Stimulated activated CD4-positive, alpha-beta T cell treated with anti-CD3 and anti-CD28 coated beads, Interleukin-1b, Interleukin-23, amount 100 ng/mL, for 4 hours (primary cell): ENCODE measurements around the gene HECTD2.
"Not testable (repeated sequence)": the region's sequence is repeated elsewhere in the genome, so short reads cannot be mapped to it uniquely, and the experiment has no call there.

Source experiments
- DNase-seq, 2 donors: peaks; one replicate each; pipeline ENCODE4 v3.0.0-alpha.2; 2020; ENCODE audit warnings: low read depth in 2 of 2

The HECTD2 gene

DNA sequence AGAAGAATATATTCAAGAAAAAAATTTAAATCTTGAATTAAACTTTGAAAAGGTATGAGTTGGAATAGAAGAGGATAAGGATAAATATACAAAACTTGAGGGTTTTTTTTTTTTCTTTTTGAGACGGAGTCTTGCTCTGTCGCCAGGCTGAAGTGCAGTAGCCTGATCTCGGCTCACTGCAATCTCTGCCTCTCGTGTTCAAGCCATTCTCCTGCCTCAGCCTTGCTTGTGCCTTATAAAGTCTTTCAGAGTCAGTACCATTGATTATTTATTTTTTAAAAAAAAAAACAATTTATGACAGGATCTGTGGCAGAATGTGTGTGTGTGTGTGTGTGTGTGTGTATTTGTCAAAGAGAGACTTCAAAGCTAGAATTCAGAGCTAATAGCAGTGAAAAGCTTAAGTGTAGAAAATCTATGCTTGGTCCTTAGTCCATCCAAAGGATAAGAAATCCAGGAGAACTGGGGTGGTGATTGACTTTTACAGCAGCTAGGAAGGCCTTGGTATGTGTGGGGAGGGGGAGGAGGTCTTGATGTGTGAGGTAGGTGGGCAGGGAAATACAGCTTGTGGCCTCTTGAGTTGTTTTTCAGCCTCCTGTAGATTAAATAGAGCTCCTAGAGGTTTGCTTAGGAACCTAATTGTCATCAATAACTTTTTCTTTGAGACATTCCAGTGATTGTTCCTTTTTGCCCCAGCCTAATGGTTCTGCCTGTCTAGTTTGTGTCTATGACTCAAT is 2.4 kb downstream of the HECTD2 start:
- no peak for DNase-seq

DNA sequence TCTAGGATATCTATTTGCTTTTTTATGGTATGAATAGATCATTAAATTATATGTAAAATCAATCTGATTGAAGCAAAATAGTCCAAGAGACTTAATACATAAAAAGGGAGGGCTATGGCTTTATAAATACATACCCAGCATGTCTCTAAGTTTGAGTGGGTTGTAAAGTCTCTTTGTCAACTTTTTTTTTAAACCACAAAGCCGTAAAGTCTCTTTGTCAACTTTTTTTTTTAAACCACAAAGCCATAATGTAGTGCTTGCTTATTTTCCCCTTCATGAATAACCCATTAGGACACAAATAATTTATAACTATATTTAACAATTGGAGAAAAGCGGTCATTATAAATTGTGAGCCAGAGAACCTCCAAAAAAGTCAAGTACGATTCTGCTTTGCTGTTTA is 5.7 kb downstream of the HECTD2 start:
- no peak for DNase-seq

DNA sequence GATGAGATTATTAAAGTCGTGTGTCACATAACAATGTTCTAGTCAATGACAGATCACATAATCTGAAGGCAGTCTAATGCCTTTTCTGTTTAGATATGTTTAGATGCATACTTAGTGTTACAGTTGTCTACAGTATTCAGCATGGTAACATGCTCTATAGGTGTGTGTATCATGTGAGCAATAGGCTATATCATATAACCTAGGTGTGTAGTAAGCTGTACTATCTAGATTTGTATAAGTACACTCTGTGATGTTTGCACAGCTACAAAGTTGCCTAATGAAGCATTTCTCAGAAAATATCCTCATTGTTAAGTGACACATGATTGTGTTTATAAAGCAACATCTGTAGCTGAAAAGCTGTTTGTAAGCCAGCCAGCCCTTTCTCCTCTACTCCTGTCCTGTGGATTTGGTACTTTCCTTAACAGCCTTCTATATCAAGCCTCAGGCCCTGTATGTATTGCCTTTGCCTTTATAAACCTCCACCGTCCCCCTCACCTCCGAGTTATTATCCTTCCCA is 6.3 kb downstream of the HECTD2 start:
- DNase-seq, result no peak

DNA sequence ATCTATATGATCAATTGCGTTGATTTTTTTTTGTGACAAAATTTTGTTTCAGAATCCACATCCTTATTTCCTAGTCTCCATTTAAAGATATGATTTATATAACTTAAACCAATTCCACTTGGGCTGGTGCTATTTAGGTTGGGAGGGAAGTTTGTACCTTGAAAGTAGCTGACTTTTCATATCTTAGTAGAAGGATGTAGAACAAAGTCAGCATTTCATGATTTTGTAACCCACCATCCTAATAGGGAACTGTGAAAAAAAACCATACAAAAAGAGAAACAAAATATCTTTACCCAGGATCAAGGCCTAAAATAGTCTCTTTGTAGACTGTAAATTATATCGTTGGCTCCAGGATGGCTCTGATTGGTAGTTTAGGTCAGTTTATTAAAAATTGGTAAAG is 8.3 kb downstream of the HECTD2 start:
- DNase-seq, result no peak

DNA sequence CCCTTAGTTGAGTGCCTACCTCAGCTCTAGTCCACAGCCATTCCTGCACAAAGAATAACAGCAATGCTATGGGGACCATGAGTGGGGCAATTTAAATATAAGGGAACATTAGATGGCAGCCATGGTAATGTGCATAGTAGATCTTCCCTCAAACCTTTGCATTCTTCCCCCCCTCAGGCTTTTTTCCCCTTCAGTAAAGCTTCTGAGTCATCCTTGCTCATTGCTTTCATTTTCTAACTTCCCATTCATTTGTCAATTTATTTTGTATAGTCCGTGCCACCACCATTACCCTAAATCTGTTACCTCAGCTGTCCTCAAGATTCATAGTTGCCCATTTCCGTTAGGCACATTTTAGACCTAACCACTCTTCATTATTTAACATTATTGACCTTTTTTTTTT is 10.7 kb downstream of the HECTD2 start:
- no peak for DNase-seq

DNA sequence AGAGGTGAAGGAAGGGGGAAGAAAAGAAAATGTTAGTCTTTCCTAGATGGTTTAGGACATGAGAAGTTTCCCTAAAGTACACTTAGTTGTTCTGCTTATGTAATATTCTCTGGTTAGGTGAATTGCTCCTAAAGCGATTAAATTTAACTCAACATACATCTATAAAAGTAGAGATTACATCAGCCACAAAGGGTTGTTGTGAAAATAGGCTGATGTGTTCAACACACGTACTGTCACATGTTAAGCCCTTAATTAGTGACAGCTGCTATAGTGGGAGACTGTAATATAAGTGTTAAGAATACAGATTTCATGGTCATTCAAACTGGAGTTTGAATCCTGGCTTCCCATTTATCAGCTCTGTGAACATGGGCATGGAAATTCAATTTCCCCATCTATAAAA is 12.8 kb downstream of the HECTD2 start:
- DNase-seq, result no peak

DNA sequence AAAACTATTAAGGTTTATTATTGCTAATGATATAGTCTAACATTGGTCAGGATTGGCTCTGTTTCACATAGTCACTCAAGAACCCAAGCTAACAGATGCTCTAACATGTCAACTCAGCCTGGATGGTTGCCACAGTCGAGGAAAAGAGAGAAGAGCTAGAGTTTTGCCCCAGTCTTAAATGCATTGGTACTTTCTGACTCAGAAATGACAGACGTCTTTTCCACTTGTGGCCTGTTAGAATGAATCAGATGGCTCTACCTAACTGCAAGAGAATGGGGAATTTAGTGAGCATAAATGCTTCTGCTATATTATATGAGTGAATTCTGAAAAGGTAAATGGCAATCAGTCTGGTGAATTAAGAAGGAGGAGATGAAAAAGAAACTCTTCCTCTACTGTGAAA is 13.9 kb downstream of the HECTD2 start:
- no peak for DNase-seq

DNA sequence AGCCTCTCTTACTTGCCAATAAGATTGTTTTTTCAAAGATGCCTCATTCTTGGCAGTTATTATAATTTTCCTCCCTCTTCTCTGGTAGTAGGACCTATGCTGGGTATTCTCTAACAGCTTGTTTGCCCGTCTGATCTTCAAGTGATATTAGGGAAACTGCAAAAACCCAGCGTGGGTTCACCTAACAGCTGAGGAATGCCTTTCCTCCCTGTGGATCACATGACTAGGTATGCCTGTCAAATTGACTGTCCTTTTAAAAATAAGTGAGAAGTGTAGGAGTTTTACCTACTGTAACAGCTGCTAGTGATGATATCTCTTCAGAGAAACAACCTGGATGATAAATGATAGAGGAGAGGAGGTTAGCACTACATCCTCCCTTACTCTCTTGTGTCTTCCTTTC is 22.0 kb downstream of the HECTD2 start:
- no peak for DNase-seq

DNA sequence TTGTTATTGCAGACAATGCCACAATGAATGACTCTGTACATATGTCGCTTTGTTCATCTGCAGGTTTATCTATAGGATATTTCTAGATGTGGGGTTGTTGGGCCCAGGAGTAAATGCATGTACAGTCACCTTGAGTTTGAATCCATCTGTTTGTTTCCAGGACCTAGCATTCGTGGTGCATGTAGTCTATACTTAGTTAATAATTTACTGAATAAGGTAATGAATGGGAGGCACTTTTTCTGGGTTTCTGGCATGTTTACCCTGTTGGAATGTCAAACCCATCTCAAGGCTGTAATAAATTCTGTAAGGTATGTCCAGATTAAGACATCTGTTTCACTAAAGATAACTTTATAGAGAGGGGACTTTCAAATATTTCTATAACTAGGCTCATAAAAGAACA is 23.5 kb downstream of the HECTD2 start:
- DNase-seq, result no peak

DNA sequence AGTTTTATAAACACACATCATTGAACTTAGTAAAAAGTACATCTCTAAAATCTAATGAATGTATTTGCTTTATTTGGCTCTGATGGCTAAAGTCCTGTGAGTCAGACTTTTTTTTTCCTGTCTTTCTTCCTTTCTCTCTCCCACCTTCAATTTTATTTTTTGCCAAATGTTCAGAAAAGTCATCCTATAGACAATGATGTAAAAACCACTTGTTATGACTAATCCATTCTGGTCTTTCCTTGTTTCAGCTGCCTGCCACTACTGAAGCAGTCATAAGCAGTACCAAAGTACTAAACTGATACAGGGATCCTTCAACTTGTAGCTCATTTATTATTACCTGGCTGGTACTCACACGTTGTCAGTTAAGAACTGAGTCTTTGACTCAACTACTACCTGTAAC is 23.9 kb downstream of the HECTD2 start:
- no peak for DNase-seq

DNA sequence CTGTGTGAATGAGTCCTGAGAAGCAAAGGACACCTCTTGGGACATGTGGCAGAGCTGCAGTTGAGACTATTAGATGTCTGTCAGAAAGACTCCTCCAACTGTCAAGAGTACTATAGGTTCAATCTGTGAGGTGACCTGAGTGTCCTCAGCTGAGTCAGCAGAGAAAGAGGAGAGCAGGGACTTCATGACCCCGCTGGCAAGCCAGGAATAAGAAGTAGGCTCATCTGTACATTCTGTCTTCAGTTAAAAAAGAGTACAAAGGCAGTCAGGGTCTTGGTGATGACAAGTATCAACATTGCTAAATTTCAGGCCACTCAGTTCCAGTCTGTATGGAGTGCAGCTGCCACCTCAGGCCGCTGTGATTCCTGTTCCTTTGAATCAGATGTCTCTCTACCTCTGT is 25.1 kb downstream of the HECTD2 start:
- no peak for DNase-seq

DNA sequence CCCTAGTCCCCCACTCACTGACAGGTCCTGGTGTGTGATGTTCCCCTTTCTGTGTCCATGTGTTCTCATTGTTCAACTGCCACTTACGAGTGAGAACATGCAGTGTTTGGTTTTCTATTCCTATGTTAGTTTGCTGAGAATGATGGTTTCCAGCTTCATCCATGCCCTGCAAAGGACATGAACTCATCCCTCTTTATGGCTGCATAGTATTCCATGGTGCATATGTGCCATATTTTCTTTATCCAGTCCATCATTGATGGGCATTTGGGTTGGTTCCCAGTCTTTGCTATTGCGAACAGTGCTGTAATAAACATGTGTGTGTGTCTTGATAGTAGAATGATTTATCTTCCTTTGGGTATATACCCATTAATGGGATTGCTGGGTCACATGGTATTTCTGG is 28.1 kb downstream of the HECTD2 start:
- DNase-seq, result not testable (repeated sequence)

DNA sequence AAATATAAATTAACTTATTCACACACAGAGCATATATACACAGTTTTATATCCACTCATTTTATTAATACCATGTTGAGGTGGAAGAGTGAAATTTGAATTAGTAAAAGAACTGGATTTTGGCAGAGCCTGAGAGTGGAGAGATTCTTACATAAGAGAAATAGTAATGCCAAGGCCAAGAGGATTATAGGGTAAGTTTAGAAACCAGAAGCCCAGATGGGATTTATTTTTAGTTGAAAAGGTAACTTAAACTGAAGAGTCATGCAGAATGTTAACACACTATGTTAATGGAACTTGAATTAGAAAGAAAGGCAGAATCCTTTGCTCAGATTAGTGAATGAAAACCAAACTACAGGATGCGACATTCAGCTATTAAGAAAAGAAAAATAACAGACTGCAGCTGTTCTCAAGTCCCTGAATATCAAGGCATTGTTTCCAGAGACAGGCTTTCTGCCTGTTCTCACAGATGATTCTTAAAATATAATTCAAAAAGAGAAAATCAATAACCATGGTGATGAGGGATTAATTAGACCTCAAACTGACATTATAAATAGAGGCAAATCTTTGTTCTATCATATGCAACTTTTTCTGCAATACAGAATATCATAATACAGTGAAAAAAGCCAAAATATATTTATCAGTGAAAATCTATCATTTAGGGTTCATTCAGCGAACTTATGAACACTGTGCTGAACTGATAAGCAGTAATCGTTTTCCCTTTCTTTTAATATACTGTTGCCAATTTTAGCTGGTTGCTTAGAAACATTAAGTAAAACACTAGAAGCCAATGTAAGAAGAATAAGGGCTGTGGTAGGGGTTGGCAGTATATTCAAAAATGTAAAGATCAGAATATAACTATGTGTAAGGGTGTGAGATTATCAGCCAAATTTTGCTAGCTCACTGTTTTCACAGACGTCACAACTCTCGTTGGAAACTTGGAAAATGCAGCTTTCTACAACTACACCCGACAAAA is 34.4 kb downstream of the HECTD2 start:
- no peak for DNase-seq

DNA sequence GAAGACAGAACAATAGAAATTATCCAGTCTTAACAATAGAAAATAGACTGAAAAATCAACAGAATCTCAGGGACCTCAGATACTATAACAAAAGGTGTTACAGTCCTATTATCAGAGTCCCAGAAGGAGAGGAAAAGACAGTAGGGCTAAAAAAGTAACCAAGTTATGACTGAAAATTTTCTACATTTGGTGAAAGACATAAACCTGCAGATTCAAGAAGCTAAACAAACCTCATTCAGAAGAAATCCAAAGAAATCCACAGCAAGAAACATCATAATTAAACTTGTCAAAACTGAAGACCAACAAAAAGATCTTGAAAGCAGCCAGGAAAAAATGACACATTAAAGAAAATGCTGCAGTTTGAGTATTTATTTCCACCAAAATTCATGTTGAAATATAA is 41.9 kb downstream of the HECTD2 start:
- DNase-seq, result no peak

DNA sequence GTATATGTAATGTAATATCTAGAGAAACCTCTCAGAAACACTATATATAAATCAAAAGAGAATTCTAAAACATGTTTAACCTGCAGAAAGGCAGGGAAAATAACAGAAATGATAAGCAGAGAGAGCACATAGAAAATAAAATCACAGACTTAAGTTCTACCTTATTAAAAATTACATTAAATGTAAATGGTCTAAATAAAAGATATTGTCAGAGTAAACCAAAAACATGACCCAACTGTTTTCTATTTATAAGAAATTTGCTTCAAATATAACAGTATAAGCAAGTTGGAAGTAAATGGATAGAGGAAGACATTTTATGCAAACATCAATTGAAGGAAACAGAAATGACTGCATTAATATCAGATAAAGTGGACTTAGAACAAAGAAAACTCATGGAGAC is 43.4 kb downstream of the HECTD2 start:
- DNase-seq, result no peak

DNA sequence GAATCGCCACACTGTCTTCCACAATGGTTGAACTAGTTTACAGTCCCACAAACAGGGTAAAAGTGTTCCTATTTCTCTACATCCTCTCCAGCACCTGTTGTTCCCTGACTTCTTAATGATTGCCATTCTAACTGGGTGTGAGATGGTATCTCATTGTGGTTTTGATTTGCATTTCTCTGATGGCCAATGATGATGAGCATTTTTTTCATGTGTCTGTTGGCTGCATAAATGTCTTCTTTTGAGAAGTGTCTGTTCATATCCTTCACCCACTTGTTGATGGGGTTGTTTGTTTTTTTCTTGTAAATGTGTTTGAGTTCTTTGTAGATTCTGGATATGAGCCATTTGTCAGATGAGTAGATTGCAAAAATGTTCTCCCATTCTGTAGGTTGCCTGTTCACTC is 45.0 kb downstream of the HECTD2 start:
- DNase-seq, result not testable (repeated sequence)

DNA sequence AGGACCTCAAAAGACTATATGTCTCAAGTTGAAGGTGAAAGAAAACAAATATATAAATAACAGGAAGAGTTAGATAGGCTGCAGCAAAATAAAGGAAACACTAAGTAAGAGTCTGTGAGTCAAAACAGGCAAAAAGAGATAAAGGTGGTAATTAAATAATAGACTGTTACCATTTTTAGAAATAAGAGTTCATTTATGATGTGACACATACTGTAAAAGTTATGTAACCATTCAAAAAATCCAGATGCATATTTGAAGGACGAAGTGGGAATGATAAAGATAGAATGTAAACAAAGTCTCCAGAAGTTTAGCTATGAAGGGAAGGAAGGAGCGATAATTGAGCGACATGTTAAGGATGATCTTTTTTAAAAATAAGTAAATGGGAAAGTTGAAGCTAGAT is 50.5 kb downstream of the HECTD2 start:
- DNase-seq, result no peak

DNA sequence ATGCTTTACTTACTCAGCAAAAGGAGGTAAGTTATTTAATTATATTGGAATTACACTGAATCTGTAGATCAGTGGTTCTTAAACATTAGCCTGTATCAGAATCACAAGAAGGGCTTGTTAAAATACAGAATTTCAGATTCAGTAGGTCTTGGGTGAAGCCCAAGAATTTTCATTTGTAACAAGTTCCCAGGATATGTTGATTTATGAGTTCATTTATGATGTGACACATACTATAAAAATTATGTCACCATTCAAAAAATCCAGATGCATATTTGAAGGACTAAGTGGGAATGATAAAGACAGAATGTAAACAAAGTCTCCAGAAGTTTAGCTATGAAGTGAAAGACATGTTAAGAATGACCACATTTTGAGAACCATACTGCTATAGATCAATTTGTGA is 52.3 kb downstream of the HECTD2 start:
- no peak for DNase-seq

DNA sequence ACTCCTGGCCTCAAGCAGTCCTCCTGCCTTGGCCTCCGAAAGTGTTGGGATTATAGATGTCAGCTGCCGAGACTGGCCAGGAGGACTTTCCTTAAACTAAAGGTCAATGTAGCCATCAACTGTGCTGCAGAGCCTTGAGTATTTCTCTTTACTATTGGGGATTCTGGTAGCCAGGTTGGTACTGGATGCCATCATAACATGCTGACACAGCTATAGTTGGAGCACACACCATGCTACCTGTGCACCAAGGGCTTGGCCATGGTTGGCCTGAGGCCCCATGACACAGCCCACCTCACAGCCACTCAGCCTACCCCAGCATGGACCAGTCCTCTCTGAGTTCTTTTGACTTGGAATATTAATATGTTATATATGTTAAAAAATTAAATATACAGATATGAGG is 54.4 kb downstream of the HECTD2 start:
- no peak for DNase-seq

DNA sequence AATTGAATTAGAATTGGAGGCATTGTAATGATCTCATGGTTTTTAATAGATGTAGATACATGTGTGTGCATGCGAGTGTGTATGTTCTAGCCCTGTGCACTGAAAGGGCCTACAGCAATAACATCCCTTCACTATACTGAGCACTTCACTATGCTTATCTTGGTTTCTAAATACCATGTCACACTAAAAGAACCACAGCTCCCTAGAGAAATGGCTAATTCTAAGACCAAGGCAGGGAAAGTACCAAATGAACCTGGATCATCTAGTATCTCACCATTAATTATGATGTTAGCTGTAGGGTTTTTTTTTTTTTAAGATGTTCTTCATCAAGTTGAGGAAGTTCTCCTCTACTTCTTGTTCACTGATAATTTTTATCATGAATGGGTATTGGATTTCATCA is 55.1 kb downstream of the HECTD2 start:
- no peak for DNase-seq

DNA sequence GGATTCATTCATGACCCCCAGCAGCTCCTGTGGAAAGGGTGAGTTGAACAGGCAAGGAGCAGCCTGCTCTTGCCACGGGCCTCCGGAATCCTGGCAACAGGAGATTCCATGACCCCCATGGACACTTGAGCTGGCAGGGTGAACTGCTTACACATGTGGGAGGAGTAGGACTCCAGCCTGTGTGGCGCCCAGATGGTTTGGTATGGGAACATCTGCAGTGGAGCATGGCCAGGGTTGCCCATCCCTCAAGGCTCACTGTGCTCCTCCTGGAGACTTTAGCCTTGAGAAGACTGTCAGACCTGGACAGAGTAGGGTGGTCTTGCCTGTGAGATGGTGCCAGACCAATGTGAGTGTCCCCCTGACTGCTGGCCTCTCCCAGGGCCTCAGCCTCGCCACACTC is 57.0 kb downstream of the HECTD2 start:
- no peak for DNase-seq

DNA sequence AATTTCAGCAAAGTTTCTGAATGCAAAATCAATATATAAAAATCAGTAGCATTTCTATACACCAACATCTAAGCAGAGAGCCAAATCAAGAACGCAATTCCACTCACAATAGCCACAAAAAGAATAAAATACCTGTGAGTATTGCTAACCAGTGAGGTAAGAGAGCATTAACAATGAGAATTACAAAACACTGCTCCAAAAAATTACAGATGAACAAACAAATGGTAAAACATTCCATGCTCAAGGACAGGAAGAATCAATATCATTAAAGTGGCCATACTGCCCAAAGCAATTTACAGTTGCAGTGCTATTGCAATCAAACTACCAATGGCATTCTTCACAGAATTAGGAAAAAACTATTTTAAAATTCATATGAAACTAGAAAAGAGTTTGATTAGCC is 61.5 kb downstream of the HECTD2 start:
- DNase-seq, result no peak

DNA sequence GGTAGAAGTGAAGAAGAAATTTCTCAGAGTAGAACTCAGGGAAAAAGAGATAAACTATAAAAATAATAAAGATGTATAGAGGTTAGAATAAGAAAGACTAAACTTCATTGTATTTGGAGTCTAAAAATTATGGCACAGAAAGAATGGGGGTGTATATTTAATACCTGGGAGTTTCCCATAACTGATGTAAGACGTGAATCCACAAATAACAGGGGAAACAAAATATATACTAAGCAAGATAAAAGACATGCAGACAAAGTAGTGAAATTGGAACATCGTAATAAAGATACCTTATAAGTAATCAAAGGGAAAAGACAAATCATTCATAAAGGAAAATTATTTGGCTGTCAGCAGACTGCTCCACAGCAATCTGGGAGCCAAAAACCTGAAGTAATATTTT is 62.8 kb downstream of the HECTD2 start:
- DNase-seq, result no peak
